K562 (cell line): ENCODE data around the gene ANO7.

Experiments
- EZH2 ChIP-seq: IDR thresholded peaks from 2 replicates; pipeline ENCODE4 v1.6.1; 2012; ENCODE audit warnings: low read depth, mild to moderate bottlenecking, inconsistent platforms, low read length, borderline replicate concordance
- HNRNPK ChIP-seq: fragments of 200-400 bp; formaldehyde crosslinking; IDR thresholded peaks from one replicate; pipeline ENCODE4 v1.6.1; 2018; ENCODE audit warnings: mild to moderate bottlenecking, low read depth, low read length; ENCODE audit not compliant: poor library complexity, severe bottlenecking
- KAT2B ChIP-seq: IDR thresholded peaks from one replicate; pipeline ENCODE4 v1.6.1; 2012; ENCODE audit warnings: low read depth, mild to moderate bottlenecking, control low read depth, inconsistent platforms, low read length, moderate library complexity
- MAFF ChIP-seq: IDR thresholded peaks from 2 replicates; pipeline ENCODE4 v1.6.1; 2012; ENCODE audit warnings: low read length, improper control_type of control experiment
- POLR2A ChIP-seq: fragments of 450-650 bp; conservative IDR thresholded peaks from 2 replicates; pipeline ENCODE4 v1.6.1; 2016
- SLC30A9 ChIP-seq: fragments of 250-450 bp; sonication (Bioruptor Pico); IDR thresholded peaks from 2 replicates; pipeline ENCODE4 v1.8.0; 2022; ENCODE audit warnings: mild to moderate bottlenecking, moderate library complexity
- ZNF184 ChIP-seq: sonication (generic); formaldehyde crosslinking; IDR thresholded peaks from 2 replicates; pipeline ENCODE4 v1.5.0; 2020; ENCODE audit warnings: missing genetic modification reagents
- ZNF224 ChIP-seq: sonication (generic); formaldehyde crosslinking; IDR thresholded peaks from 2 replicates; pipeline ENCODE4 v1.8.0; 2022; ENCODE audit warnings: mild to moderate bottlenecking, missing genetic modification reagents
- TF ChIP-seq, protein P1 (sequence below): sonication (generic); formaldehyde crosslinking; IDR thresholded peaks from 2 replicates; pipeline ENCODE4 v1.8.1; 2022; ENCODE audit warnings: missing genetic modification reagents
- TF ChIP-seq, protein P2 (sequence below): sonication (generic); formaldehyde crosslinking; IDR thresholded peaks from 2 replicates; pipeline ENCODE4 v1.8.1; 2023; ENCODE audit warnings: mild to moderate bottlenecking, missing genetic modification reagents

DNA sequence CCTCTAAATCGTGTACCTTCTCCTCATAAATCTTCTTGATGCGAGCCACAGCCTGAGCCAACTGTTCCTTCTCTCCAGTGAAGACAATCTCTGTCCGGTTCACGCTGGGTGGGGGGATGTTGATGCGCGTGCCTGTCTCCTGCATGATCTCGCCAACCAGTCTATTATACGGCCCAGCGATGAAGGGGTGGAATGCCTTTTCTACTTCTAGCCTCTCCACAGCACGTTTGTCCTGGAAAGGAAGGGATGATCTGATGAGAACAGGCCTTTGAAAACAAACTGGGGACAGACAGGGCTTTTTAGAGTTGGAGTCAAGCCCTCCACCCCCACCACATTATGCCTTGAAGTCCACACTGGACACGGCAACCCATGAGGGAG, 67.7 kb downstream of the ANO7 start:
- TF ChIP-seq MAFF (no peak), POLR2A (no peak), ZNF224 (CRISPR knock-in tag) (no peak), SLC30A9 (CRISPR knock-in tag) (no peak), KAT2B (no peak), EZH2 (no peak), ZNF184 (CRISPR knock-in tag) (no peak), HNRNPK (no peak)
- TF ChIP-seq, protein P1, sequence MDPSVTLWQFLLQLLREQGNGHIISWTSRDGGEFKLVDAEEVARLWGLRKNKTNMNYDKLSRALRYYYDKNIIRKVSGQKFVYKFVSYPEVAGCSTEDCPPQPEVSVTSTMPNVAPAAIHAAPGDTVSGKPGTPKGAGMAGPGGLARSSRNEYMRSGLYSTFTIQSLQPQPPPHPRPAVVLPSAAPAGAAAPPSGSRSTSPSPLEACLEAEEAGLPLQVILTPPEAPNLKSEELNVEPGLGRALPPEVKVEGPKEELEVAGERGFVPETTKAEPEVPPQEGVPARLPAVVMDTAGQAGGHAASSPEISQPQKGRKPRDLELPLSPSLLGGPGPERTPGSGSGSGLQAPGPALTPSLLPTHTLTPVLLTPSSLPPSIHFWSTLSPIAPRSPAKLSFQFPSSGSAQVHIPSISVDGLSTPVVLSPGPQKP (CRISPR knock-in tag): no peak
- TF ChIP-seq, protein P2, sequence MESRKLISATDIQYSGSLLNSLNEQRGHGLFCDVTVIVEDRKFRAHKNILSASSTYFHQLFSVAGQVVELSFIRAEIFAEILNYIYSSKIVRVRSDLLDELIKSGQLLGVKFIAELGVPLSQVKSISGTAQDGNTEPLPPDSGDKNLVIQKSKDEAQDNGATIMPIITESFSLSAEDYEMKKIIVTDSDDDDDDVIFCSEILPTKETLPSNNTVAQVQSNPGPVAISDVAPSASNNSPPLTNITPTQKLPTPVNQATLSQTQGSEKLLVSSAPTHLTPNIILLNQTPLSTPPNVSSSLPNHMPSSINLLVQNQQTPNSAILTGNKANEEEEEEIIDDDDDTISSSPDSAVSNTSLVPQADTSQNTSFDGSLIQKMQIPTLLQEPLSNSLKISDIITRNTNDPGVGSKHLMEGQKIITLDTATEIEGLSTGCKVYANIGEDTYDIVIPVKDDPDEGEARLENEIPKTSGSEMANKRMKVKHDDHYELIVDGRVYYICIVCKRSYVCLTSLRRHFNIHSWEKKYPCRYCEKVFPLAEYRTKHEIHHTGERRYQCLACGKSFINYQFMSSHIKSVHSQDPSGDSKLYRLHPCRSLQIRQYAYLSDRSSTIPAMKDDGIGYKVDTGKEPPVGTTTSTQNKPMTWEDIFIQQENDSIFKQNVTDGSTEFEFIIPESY (CRISPR knock-in tag): no peak
